GM19397 (cell line): ENCODE measurements around the gene HSPD1.

ENCODE experiments used
- ATAC-seq: cut with Tn5 transposase; IDR thresholded peaks from one replicate; pipeline ENCODE4 v1.9.1; 2021; ENCODE audit warnings: mild to moderate bottlenecking, moderate library complexity; ENCODE audit not compliant: unreplicated experiment

Gene HSPD1

GRCh38 chr2:197499594-197500502, at the start of gene HSPD1, which contains the start of gene HSPE1:
Gene HSPD1, minus strand, starts transcription at chr2:197499840. Its CDS starts 992 bp downstream, at chr2:197498848.
Gene HSPE1, plus strand, starts transcription at chr2:197500379. Its CDS starts 58 bp downstream, at chr2:197500437.
- ATAC-seq = peak; percentile 84

- no peak for ATAC-seq
These were observed 48.9 kb upstream of the HSPD1 start for GRCh38 chr2:197548582-197548981.

- ATAC-seq = no peak
These were observed 47.7 kb upstream of the HSPD1 start for GRCh38 chr2:197547163-197547900.

GRCh38 chr2:197543206-197543605, 43.6 kb upstream of the HSPD1 start:
- ATAC-seq = no peak

GRCh38 chr2:197539734-197540133, 40.1 kb upstream of the HSPD1 start:
- no peak for ATAC-seq

- ATAC-seq = no peak
These were observed 38.8 kb upstream of the HSPD1 start for GRCh38 chr2:197538412-197538811.

GRCh38 chr2:197517150-197517549, 17.5 kb upstream of the HSPD1 start:
- no peak for ATAC-seq

- ATAC-seq = peak; percentile 11
These were observed 16.7 kb upstream of the HSPD1 start for GRCh38 chr2:197516393-197516761.

- ATAC-seq = peak; percentile 97
These were observed 16.2 kb upstream of the HSPD1 start, which contains the start of gene MOB4 for GRCh38 chr2:197515739-197516392. Gene MOB4, plus strand, starts transcription at chr2:197516066. Its CDS starts 21 bp downstream, at chr2:197516087.

GRCh38 chr2:197515315-197515738, 15.7 kb upstream of the HSPD1 start:
- ATAC-seq = peak; percentile 2

GRCh38 chr2:197514754-197515153, 15.1 kb upstream of the HSPD1 start:
- ATAC-seq = no peak

- ATAC-seq = no peak
These were observed 14.3 kb upstream of the HSPD1 start for GRCh38 chr2:197513915-197514314.

GRCh38 chr2:197506658-197507057, 7.0 kb upstream of the HSPD1 start:
- no peak for ATAC-seq

GRCh38 chr2:197504512-197504911, 4.9 kb upstream of the HSPD1 start:
- ATAC-seq = no peak

- ATAC-seq = no peak
These were observed 4.4 kb upstream of the HSPD1 start for GRCh38 chr2:197504000-197504399.

GRCh38 chr2:197502685-197503084, 3.0 kb upstream of the HSPD1 start:
- ATAC-seq = no peak

GRCh38 chr2:197502201-197502600, 2.6 kb upstream of the HSPD1 start:
- no peak for ATAC-seq

GRCh38 chr2:197500503-197501131, 977 bp upstream of the HSPD1 start:
- ATAC-seq = peak; percentile 10

- ATAC-seq = peak; percentile 15
These were observed 575 bp downstream of the HSPD1 start for GRCh38 chr2:197498937-197499593.
